Measurements from ENCODE around the gene CDC42BPB.

DNA sequence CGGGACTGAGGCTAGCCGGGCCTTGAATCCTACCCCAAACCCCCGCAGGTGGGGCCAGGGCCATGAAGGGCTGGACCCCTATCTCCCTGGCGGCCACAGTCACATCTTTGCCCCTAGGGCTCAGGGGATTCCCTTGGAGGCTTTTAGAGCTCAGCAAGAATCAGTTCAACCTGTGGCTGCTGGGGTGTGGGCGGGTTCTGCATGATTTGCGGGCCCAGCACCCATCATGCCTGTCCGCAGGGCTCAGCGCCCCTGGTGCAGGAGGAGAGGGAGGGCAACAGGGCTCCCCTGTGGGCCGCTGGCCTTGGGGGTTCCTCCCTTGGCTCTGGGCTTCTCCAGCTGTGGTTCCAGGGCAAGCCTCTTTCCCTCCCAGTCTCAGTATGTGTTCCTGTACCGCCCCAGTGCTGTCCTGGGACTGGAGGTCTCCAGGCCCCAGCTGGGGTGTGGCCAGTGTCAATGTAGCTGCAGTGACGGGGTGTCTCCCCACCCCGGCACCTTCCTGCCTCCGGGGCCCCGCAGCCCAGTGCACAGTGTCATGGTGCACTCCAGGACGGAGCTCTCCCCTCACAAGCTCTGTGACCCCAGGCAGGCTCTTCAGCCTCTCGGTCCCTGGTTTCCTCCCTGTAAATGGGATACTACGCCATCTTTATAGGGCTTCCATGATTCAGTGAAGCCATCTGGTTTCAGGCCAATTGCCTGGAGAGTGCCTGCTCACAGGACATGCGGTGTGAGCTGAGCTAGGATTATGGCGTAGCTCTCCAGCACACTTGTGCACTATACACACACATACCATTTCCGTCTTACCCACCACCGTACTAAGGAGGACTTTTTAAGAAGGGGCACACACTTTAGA lies 16.8 kb upstream of the CDC42BPB start:
- TF ChIP-seq, protein P1, sequence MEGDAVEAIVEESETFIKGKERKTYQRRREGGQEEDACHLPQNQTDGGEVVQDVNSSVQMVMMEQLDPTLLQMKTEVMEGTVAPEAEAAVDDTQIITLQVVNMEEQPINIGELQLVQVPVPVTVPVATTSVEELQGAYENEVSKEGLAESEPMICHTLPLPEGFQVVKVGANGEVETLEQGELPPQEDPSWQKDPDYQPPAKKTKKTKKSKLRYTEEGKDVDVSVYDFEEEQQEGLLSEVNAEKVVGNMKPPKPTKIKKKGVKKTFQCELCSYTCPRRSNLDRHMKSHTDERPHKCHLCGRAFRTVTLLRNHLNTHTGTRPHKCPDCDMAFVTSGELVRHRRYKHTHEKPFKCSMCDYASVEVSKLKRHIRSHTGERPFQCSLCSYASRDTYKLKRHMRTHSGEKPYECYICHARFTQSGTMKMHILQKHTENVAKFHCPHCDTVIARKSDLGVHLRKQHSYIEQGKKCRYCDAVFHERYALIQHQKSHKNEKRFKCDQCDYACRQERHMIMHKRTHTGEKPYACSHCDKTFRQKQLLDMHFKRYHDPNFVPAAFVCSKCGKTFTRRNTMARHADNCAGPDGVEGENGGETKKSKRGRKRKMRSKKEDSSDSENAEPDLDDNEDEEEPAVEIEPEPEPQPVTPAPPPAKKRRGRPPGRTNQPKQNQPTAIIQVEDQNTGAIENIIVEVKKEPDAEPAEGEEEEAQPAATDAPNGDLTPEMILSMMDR (IDR thresholded peaks at IDR 0.05): no peak
- TF ChIP-seq CHD2 (IDR thresholded peaks at IDR 0.05; ENCODE audit: low read length, partially characterized antibody) (no peak), POLR2AphosphoS5 (IDR thresholded peaks at IDR 0.05; ENCODE audit: low read depth, low read length) (no peak), EP300 (IDR thresholded peaks at IDR 0.05; ENCODE audit: borderline replicate concordance in 1 of 2, low read depth in 1 of 2, low read length in 1 of 2) (no peak)
